Heart left ventricle (tissue), 16 donors: ENCODE data around the gene SMTNL2. TPM values are rescaled to one million over a fixed set of nuclear protein-coding genes. Genes with fewer than 3 reads are reported as not detected.
A peak's percentile ranks its signal among the peaks of the same experiment; 100 is the strongest.

Experiments
- ATAC-seq, 4 donors: fragments of 200-7000 bp; cut with Tn5 transposase; one replicate each; pipeline ENCODE4 v1.9.1; 2020 to 2022; ENCODE audit warnings: moderate library complexity in 4 of 4, mild to moderate bottlenecking in 3 of 4, moderate number of reproducible peaks in 1 of 4
- DNase-seq, 5 donors: peaks; one replicate each; pipeline ENCODE4 v3.0.0-alpha.2; 2020
- H3K27ac ChIP-seq, 12 donors: fragments of 200-600 bp; sonication (generic) in 4 of 12; one replicate each; pipeline versions ENCODE4 v1.5.0 to v1.8.0; 2016 to 2022; ENCODE audit warnings: mild to moderate bottlenecking in 2 of 12
- H3K27me3 ChIP-seq, 9 donors: fragments of 200-600 bp; sonication (generic) in 2 of 9; one replicate each; pipeline versions ENCODE4 v1.5.1 to v1.8.0; 2016 to 2022; ENCODE audit warnings: mild to moderate bottlenecking in 3 of 9
- H3K36me3 ChIP-seq, 9 donors: fragments of 200-600 bp; sonication (generic) in 2 of 9; one replicate each; pipeline versions ENCODE4 v1.5.0 to v1.8.0; 2018 to 2022; ENCODE audit warnings: mild to moderate bottlenecking in 2 of 9
- H3K4me1 ChIP-seq, 12 donors: fragments of 200-600 bp; sonication (generic) in 4 of 12; one replicate each; pipeline versions ENCODE4 v1.5.0 to v1.8.0; 2016 to 2022; ENCODE audit warnings: mild to moderate bottlenecking in 3 of 12
- H3K4me3 ChIP-seq, 12 donors: fragments of 200-600 bp; sonication (generic) in 4 of 12; one replicate each; pipeline versions ENCODE4 v1.5.0 to v1.8.0; 2017 to 2022; ENCODE audit warnings: mild to moderate bottlenecking in 9 of 12, moderate library complexity in 4 of 12
- H3K9me3 ChIP-seq, 12 donors: fragments of 200-600 bp; sonication (generic) in 4 of 12; one replicate each; pipeline versions ENCODE4 v1.5.0 to v1.8.0; 2016 to 2022; ENCODE audit warnings: mild to moderate bottlenecking in 1 of 12
- CTCF ChIP-seq, 12 donors: fragments of 200-600 bp; sonication (generic) in 4 of 12; IDR thresholded peaks; one replicate each; pipeline versions ENCODE4 v1.5.0 to v1.8.0; 2018 to 2022; ENCODE audit warnings: antibody characterized with exemption in 12 of 12, mild to moderate bottlenecking in 5 of 12
- POLR2A ChIP-seq, 2 donors: fragments of 450-650 bp; IDR thresholded peaks; one replicate each; pipeline ENCODE4 v1.6.1; 2017; ENCODE audit warnings: antibody characterized with exemption in 2 of 2, mild to moderate bottlenecking in 2 of 2, moderate library complexity in 2 of 2
- WGBS, 4 donors: extraction: QIAGEN DNeasy Blood & Tissue Kit in 2 of 4; methylation state at CpG; one replicate each; pipeline versions ENCODE4 v1.1.5 to v1.1.7; 2013 to 2018; 5-methylcytosine and 5-hydroxymethylcytosine counted together
- intact Hi-C, 10 donors: fragments of 100-400 bp; cut with DNase I; formaldehyde crosslinking; loops; one replicate each; pipeline versions ENCODE4 v1.11.1 to v1.14.2; 2022
- polyA plus RNA-seq, 2 donors: library from polyadenylated mRNA; stranded (reverse); fragments of 200-250 nt; gene quantifications; one replicate each; pipeline ENCODE4 v1.2.3, GENCODE V29; 2013
- total RNA-seq, 9 donors: library from RNA; depleted of rRNA in 2 of 9; stranded (reverse); fragments of >200 nt in 2 of 9; fragmentation: NEBNext Ultra II Directional in 3 of 9; extraction: Animal tissue kit (Norgen Biotek cat#: 25700) in 3 of 9; gene quantifications; one replicate each; pipeline versions ENCODE4 v1.1.0 to v1.2.4, GENCODE V29; 2016 to 2023
- donor health status: ischemic (EF 13 %, LVEDD 7.1; RV severe dilation, severe dysfunction).
- donor health status: healthy with polysubstance abuse.
- donor health status: DM: no; HTN: yes; CAD: no.
- donor health status: DM: no; HTN: no; CAD: no.
- donor health status: ischemic (EF 25% LVEDD 6.9; RV normal size, moderate dysfunction).
- donor health status: ischemic (EF 25% LVEDD 5.7; RV mildly dilated, moderate dysfunction).
- donor health status: healthy.
- donor health status: DM: yes; HTN: yes; CAD: no.
- donor health status: ischemic (EF 35%, LVEDD 5.7; RV mildly dilated, moderate dysfunction).
- donor health status: nonischemic (EF 11% LVEDD 7.7; RV severe dilation, severe dysfunction).
- donor health status: DM: yes; HTN: yes; CAD: no.
- donor health status: PGD.
- donor health status: ischemic (EF 29% LVEDD 5.4; RV normal size, mild dysfunction).
- donor health status: nonischemic (EF 23%, LVEDD 6.1; RV moderate dilation, normal function).

Gene SMTNL2
- total and polyA plus RNA-seq, 11 donors: 2.1 to 47.5 (median 15.6) TPM

DNA sequence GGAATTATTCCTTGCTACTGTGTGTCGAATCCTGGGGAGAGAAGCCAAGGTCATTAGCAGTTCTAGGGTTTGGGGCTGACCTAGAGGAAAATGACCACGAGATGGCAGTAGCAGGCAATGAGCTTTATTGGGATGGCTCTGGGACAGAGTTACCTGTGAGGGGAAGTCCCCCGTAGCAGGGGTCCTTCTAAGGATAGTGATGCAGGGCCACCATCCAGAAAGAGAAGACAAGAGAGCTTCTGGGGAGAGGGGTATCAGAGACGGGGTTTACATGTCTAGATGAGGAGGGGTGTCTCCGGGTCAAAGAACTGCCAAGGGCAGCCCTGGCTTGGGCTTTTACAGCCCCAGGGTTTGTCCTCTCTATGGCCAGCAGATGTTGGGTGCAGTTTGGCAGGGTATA lies 17.5 kb upstream of the SMTNL2 start:
- Histone ChIP-seq H3K27ac (peak overlapping the region in 1 of 12 donors; percentile 45), H3K4me1 (peaks cover 0 to 19% (median 5%) of the 10 kb centered on the region in 12 donors), H3K27me3 (no peaks in the 10 kb centered on the region), H3K4me3 (no peak overlapping the region), H3K36me3 (no peaks in the 10 kb centered on the region), H3K9me3 (no peaks in the 10 kb centered on the region)
- DNase-seq (peak in 4 of 5 donors; percentile 44 to 55 (median 51)), ATAC-seq (peak; percentile 79 to 90 (median 88))
- TF ChIP-seq POLR2A (IDR thresholded peaks at IDR 0.05) (no peak), CTCF (IDR thresholded peaks at IDR 0.05) (peak; percentile 62 to 83 (median 78))
- WGBS, 4 donors: 20 to 23% (median 20%) methylated on average over 5 of the region's 5 CpGs
- intact Hi-C loops: loop anchor here (1.0 to 10.0 kb wide), 8 partner anchors 41 to 328 kb away; partner anchors contain the start of gene C17orf107 (in 1 of the 10)

- Histone ChIP-seq H3K27ac (no peak overlapping the region), H3K4me3 (no peak overlapping the region), H3K36me3 (no peaks in the 10 kb centered on the region), H3K9me3 (no peaks in the 10 kb centered on the region), H3K4me1 (peaks cover 0 to 12% (median 4%) of the 10 kb centered on the region in 12 donors), H3K27me3 (no peaks in the 10 kb centered on the region)
- ATAC-seq (no peak), DNase-seq (no peak)
- 50 to 93% (median 89%) methylated on average over 1 of the region's 1 CpG for WGBS, 4 donors
- TF ChIP-seq POLR2A (IDR thresholded peaks at IDR 0.05) (no peak), CTCF (IDR thresholded peaks at IDR 0.05) (no peak)
- intact Hi-C loops: loop anchor here in 6 of 10 donors (5.0 to 10.0 kb wide), 4 partner anchors 38 to 325 kb away; partner anchors contain the start of gene C17orf107 (in 1 of the 6)
These were observed 14.7 kb upstream of the SMTNL2 start for GRCh38 chr17:4569591-4569990.

DNA sequence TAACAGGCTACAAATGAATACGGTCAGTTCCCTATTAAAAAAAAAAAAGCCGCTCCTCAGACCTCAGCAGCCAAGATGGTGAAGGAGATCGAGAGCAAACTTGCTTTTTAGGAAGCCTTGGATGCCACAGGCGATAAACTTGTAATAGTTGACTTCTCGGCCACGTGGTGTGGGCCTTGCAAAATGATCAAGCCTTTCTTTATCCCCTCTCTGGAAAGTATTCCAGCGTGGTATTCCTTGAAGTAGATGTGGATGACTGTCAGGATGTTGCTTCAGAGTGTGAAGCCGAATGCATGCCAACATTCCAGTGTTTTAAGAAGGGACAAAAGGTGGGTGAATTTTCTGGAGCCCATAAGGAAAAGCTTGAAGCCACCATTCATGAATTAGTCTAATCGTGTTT lies 12.2 kb upstream of the SMTNL2 start:
- no peak overlapping the region for H3K4me3 ChIP-seq
- H3K27me3 ChIP-seq: no peaks in the 10 kb centered on the region
- DNase-seq (no peak), ATAC-seq (no peak)
- TF ChIP-seq CTCF (IDR thresholded peaks at IDR 0.05) (no peak), POLR2A (IDR thresholded peaks at IDR 0.05) (no peak)
- intact Hi-C loops: no loop called here
- no peak overlapping the region for H3K27ac ChIP-seq
- H3K9me3 ChIP-seq: no peaks in the 10 kb centered on the region
- H3K4me1 ChIP-seq: peaks cover 0 to 15% (median 2%) of the 10 kb centered on the region in 12 donors
- no peaks in the 10 kb centered on the region for H3K36me3 ChIP-seq
- 74 to 86% (median 76%) methylated on average over 9 of the region's 9 CpGs for WGBS, 4 donors

- 60 to 76% (median 66%) methylated on average over 4 of the region's 4 CpGs for WGBS, 4 donors
These were observed 11.2 kb upstream of the SMTNL2 start for GRCh38 chr17:4573115-4573514.

More at GRCh38 chr17:4573115-4573514, 11.2 kb upstream of the SMTNL2 start:
- peak overlapping the region in 3 of 12 donors; percentile 27 to 57 (median 43) for H3K27ac ChIP-seq
- peaks cover 0 to 15% (median 2%) of the 10 kb centered on the region in 12 donors for H3K4me1 ChIP-seq
- no peaks in the 10 kb centered on the region for H3K27me3 ChIP-seq
- TF ChIP-seq POLR2A (IDR thresholded peaks at IDR 0.05): no peak
- TF ChIP-seq CTCF (IDR thresholded peaks at IDR 0.05): no peak
- intact Hi-C loops: no loop called here
- no peaks in the 10 kb centered on the region for H3K36me3 ChIP-seq
- no peak for ATAC-seq
- H3K4me3 ChIP-seq: no peak overlapping the region
- H3K9me3 ChIP-seq: no peaks in the 10 kb centered on the region
- DNase-seq: no peak
